Measurements from ENCODE around the gene DHTKD1.
"Not testable (repeated sequence)": the region's sequence is repeated elsewhere in the genome, so short reads cannot be mapped to it uniquely, and the experiment has no call there.

DHTKD1 gene

DNA sequence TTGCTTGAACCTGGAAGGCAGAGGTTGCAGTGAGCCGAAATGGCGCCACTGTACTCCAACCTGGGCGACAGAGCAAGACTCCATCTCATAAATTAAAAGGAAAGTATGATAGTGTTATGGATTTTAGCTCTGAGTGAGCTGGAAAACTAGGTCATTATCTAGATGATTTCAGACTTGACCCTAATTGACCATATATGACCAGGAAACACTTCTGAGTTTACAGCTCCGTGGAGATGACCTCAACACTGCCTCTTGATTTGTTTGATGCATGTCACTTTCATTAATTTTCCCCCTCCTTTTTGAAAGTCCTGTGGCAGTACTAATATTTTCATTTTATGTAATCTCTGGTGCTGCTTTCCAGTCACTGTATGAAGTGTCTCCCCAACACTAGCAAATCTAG is 52.9 kb downstream of the DHTKD1 start:
- no peak overlapping the region for H3K4me3 ChIP-seq (ENCODE audit: low read length)
- DNase-seq (ENCODE audit: low read depth, low spot score), result no peak

DNA sequence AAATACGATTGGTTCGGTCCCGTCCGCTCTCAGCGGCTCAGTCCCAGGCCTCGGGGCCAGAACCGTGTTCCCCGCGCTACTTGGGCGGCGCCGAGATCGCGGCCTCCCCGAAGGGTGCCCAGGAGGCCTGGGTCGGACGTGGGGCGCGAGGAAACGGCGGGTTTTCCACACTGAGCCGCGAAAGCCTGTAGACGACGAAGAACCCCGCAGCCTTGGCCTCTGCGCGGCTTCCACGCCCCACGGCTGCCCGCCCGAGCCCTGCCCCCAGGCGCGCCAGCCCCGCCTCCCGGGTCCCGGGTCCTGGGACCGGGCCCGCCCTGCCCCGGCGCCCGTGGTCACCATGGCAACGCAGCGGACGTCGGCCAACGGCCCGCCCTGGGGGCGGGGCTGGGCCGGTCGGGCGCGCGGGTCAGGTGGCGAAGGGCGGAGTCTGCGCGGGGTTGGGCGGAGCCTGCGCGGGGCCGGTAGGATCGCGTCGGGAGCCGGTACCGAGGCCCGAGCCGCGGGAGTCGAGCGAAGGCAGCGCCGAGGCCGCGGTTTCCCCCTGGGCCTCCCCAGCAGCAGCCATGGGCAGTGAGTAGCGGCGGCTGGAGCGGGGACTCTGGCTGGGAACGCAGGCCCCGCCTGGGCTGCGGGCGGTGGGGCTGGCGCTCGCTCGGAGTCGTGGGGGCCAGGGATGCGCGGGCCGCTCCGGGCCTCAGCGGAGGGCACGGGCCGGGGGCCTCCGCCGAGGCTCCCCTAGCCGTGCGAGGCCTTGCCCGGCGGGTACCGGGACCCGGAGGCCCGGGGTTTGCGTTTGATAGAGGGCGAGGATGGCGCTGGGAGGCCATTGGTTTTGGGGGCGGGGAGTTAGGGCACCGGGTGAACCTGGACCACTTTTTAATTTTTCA is 60.7 kb downstream of the DHTKD1 start, which contains the start of gene SEC61A2:
TSS of gene SEC61A2 (plus strand) at position 456 of the 890 bp plus-strand sequence. CDS start at position 567, 111 bp downstream.
- peak within 1 kb of the TSS; percentile 71 for H3K4me3 ChIP-seq (ENCODE audit: low read length)
- peak; percentile 76 for DNase-seq (ENCODE audit: low read depth, low spot score)

DNA sequence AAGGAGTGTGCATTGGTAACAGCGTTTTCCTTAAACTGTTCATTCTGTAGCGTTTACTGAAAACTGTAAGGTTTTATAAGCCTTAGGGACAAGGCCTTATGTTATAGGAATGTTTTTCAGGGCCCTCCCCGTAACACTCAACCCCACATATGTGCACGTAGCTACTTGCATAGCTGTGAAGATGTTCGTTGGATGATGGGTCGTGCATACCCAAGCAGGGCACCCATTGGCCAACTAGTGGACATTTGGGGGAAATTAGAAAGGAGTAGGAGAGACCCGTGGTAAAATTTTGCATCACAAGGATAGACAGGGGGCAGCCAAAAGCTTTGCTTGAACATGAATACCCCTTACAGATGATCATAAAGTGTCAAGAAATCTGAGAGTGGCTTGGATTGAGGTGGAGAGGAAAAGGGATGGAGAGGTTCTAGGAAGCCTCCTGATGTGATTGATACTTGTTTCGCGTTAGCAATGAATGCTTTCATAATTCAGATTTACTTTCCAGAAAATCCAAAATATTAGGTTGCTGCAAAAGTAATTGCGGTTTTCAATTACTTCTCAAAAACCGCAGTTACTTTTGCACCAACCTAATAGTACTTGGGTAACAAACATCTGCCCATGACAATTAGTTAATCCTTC is 61.6 kb downstream of the DHTKD1 start:
- peak; percentile 67 for DNase-seq (ENCODE audit: low read depth, low spot score)
- peak overlapping the region; percentile 71 for H3K4me3 ChIP-seq (ENCODE audit: low read length)

- H3K4me3 ChIP-seq (ENCODE audit: low read length), result no peak overlapping the region
- no peak for DNase-seq (ENCODE audit: low read depth, low spot score)
Measured at GRCh38 chr10:12135631-12136030, 66.9 kb downstream of the DHTKD1 start.

- no peak overlapping the region for H3K4me3 ChIP-seq (ENCODE audit: low read length)
- DNase-seq (ENCODE audit: low read depth, low spot score), result no peak
Measured at GRCh38 chr10:12140038-12140437, 71.3 kb downstream of the DHTKD1 start.

GRCh38 chr10:12144538-12144937 is 75.8 kb downstream of the DHTKD1 start:
- H3K4me3 ChIP-seq (ENCODE audit: low read length), result no peak overlapping the region
- DNase-seq (ENCODE audit: low read depth, low spot score), result no peak

DNA sequence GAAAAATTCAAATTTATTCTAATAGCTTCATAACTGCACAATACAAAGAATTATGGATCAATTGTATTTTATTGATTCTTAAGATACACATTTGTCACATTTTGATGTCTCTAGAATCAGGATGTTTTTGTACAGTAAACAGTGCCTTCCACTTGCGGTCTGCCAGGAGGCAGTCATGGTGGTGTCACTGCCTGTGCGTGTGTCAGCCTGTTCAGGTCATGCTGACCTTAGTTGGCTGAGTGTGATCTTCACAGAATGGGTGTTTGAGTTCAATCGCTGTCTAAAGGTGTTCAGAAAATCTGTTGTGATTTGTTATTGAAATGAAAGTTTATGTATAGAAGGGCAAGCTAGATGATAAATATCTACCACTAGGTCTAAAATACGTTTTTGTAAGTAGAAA is 81.4 kb downstream of the DHTKD1 start:
- no peak for DNase-seq (ENCODE audit: low read depth, low spot score)
- H3K4me3 ChIP-seq (ENCODE audit: low read length), result no peak overlapping the region

GRCh38 chr10:12154516-12154915 is 85.8 kb downstream of the DHTKD1 start:
- H3K4me3 ChIP-seq (ENCODE audit: low read length), result no peak overlapping the region
- no peak for DNase-seq (ENCODE audit: low read depth, low spot score)

- H3K4me3 ChIP-seq (ENCODE audit: low read length), result no peak overlapping the region
- no peak for DNase-seq (ENCODE audit: low read depth, low spot score)
Measured at GRCh38 chr10:12156367-12157123, 87.8 kb downstream of the DHTKD1 start.

- DNase-seq (ENCODE audit: low read depth, low spot score), result no peak
Measured at GRCh38 chr10:12158111-12158510, 89.4 kb downstream of the DHTKD1 start.

DNA sequence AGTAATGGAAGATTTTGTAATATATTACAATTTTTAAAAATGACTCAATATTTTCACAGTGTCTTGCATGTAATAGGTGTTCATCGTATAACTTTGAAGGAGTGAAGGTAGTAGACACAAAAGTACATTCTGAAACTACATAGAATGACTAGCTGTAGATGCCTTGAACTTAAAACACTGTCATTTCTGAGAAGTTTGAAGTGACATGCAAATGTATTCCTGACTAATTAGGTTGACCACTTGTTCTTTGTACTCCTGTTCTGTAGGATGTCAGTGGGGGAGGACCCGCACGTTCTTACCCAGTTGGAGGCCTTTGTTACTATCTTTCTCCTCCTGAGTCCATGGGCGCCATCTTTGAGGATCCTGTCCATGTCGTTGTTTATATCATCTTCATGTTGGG is 91.9 kb downstream of the DHTKD1 start:
- H3K4me3 ChIP-seq (ENCODE audit: low read length), result no peak overlapping the region
- DNase-seq (ENCODE audit: low read depth, low spot score), result no peak

More at GRCh38 chr10:12158111-12158510, 89.4 kb downstream of the DHTKD1 start:
- no peak overlapping the region for H3K4me3 ChIP-seq (ENCODE audit: low read length)

DNA sequence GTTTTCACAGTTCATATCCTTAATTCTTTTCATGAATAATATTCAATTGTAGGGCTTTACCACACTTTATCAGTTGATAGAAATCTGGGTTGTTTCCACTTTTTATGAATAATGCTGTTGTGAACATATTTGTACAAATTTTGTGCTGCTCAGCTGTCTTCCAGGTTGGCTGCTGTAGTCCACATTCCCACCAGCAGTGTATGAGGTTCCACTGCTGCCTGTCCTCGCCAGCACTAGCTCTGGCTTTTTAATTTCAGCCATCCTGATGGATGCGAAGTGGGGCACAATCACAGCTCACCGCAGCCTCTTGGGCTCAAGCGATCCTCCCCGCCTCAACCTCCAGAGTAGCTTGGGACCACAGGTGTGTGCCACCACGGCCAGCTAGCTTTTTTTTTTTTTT is 94.2 kb downstream of the DHTKD1 start:
- DNase-seq (ENCODE audit: low read depth, low spot score), result no peak
- H3K4me3 ChIP-seq (ENCODE audit: low read length), result no peak overlapping the region

DNA sequence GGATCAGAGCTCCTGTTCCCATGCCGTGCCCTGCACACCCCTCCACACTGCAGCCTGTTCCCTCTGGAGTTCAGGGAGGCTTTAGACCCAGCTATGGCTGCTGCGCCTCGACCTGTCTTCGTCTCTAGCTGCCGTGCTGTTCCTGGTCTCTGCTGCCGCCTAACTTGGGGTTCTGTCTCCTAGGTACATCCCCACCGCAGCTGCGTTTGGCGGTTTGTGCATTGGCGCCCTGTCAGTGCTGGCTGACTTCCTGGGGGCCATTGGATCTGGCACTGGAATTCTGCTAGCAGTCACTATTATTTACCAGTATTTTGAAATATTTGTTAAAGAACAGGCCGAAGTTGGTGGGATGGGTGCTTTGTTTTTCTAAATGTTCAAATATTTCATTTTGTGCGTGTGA is 95.3 kb downstream of the DHTKD1 start:
- DNase-seq (ENCODE audit: low read depth, low spot score), result no peak
- no peak overlapping the region for H3K4me3 ChIP-seq (ENCODE audit: low read length)

DNA sequence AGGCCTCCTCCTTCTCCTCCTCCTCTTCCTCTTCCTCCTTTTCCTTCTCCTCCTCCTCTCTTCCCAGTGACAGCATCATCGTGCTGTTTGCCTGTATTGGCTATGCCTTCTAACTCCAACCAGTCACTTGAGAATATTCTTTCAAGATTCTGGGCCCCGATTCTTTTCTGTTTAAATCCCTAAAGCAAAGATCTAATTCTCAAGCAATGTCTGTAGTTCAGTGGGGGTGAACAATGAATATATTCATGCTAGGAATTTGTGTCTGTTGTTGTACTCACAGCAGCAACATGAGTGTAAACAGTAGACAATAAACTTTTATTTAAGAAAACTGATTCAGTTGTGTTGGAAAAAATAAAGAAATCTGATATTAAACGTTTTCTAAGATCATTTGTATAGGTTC is 96.3 kb downstream of the DHTKD1 start:
- H3K4me3 ChIP-seq (ENCODE audit: low read length), result no peak overlapping the region

GRCh38 chr10:12165999-12166775 is 97.4 kb downstream of the DHTKD1 start:
- no peak overlapping the region for H3K4me3 ChIP-seq (ENCODE audit: low read length)
- no peak for DNase-seq (ENCODE audit: low read depth, low spot score)

More for the DNA sequence above, 96.3 kb downstream of the DHTKD1 start:
- DNase-seq (ENCODE audit: low read depth, low spot score), result no peak

- not testable (repeated sequence) for DNase-seq (ENCODE audit: low read depth, low spot score); H3K4me3 ChIP-seq (ENCODE audit: low read length)
Measured at GRCh38 chr10:12171512-12171911, 102.8 kb downstream of the DHTKD1 start.

All from Jurkat, Clone E6-1 (cell line).